A549 (cell line): ENCODE results near the gene COX5B. TPM values are rescaled to one million over a fixed set of nuclear protein-coding genes. Genes with fewer than 3 reads are reported as not detected.

Experiments used
- ATAC-seq, 2 experiments: fragments of 200-7000 bp in 1 of 2; fragments of >200 bp in 1 of 2; cut with Nextera tagmentation in 1 of 2; cut with Tn5 transposase in 1 of 2; 3 replicates each; pipeline versions ENCODE4 v1.8.0 to v1.9.1; 2018 to 2020; ENCODE audit warnings: mild to moderate bottlenecking in 1 of 2, moderate library complexity in 1 of 2
- CTCF ChIA-PET: fragments of 300-600 bp; sonication (Branson Sonifier 250); formaldehyde crosslinking; extraction: SDS; loops from one replicate; lab custom pipeline; 2021; ENCODE audit warnings: antibody characterized with exemption, inconsistent platforms; lab: Yijun Ruan, JAX
- POLR2A ChIA-PET: fragments of 350-600 bp; formaldehyde crosslinking; extraction: SDS; loops from one replicate; lab custom pipeline; 2021; ENCODE audit warnings: antibody characterized with exemption, inconsistent platforms; lab: Yijun Ruan, JAX
- DNase-seq, 2 experiments: peaks; one replicate each; pipeline versions ENCODE4 v3.0.0 to v3.0.0-alpha.2; 2011 to 2016; ENCODE audit warnings: low read depth in 1 of 2, low spot score in 1 of 2
- FAIRE-seq: peaks from 2 replicates; lab custom pipeline; 2011; peaks lifted over from hg19 to GRCh38; lab: Jason Lieb, UNC
- H3K27ac ChIP-seq, 2 experiments: fragments of >200 bp; sonication (Bioruptor Twin); formaldehyde crosslinking; 3 replicates each; pipeline ENCODE4 v1.5.1; 2016 to 2017
- H3K4me1 ChIP-seq: fragments of >200 bp; sonication (Bioruptor Twin); formaldehyde crosslinking; 3 replicates; pipeline ENCODE4 v1.6.1; 2016
- H3K4me2 ChIP-seq: fragments of >200 bp; sonication (Bioruptor Twin); formaldehyde crosslinking; 3 replicates; pipeline ENCODE4 v1.6.1; 2016
- H3K4me3 ChIP-seq: fragments of >200 bp; sonication (Bioruptor Twin); formaldehyde crosslinking; 3 replicates; pipeline ENCODE4 v1.5.1; 2016
- H3K9me3 ChIP-seq: fragments of >200 bp; sonication (Bioruptor Twin); formaldehyde crosslinking; 3 replicates; pipeline ENCODE4 v1.6.1; 2016
- BHLHE40 ChIP-seq: IDR thresholded peaks from 2 replicates; pipeline ENCODE4 v1.6.1; 2012; ENCODE audit warnings: low read depth, low read length, inconsistent platforms
- CBX2 ChIP-seq: fragments of 200-600 bp; sonication (generic); IDR thresholded peaks from 2 replicates; pipeline ENCODE4 v1.6.1; 2016; ENCODE audit warnings: low read depth, mild to moderate bottlenecking, borderline replicate concordance
- CBX8 ChIP-seq: fragments of 200-600 bp; sonication (generic); IDR thresholded peaks from 2 replicates; pipeline ENCODE4 v1.6.1; 2016
- CEBPB ChIP-seq, 2 experiments: fragments of >200 bp in 1 of 2; sonication (Bioruptor Twin) in 1 of 2; formaldehyde crosslinking in 1 of 2; IDR thresholded peaks; 2 replicates each; pipeline ENCODE4 v1.6.1; 2012 to 2016
- CHD4 ChIP-seq: fragments of 200-600 bp; sonication (generic); IDR thresholded peaks from 2 replicates; pipeline ENCODE4 v1.6.1; 2016; ENCODE audit warnings: antibody characterized with exemption, mild to moderate bottlenecking, borderline replicate concordance
- CTCF ChIP-seq: fragments of >200 bp; sonication (Bioruptor Twin); formaldehyde crosslinking; IDR thresholded peaks from 3 replicates; pipeline ENCODE4 v1.5.1; 2016
- EHMT2 ChIP-seq: fragments of 200-600 bp; sonication (generic); IDR thresholded peaks from 2 replicates; pipeline ENCODE4 v1.6.1; 2016; ENCODE audit warnings: antibody characterized with exemption, low read depth, mild to moderate bottlenecking, moderate library complexity
- EP300 ChIP-seq, 2 experiments: fragments of >200 bp; sonication (Bioruptor Twin); formaldehyde crosslinking; IDR thresholded peaks; 2 replicates in 1 of 2; 3 replicates in 1 of 2; pipeline ENCODE4 v1.6.1; 2016 to 2017
- ESRRA ChIP-seq: fragments of 150-350 bp; IDR thresholded peaks from 2 replicates; pipeline ENCODE4 v1.6.1; 2014; ENCODE audit warnings: mild to moderate bottlenecking, low read length, borderline replicate concordance
- FOSL2 ChIP-seq, 2 experiments: fragments of 450-650 bp in 1 of 2; fragments of >200 bp in 1 of 2; sonication (Bioruptor Twin) in 1 of 2; formaldehyde crosslinking; IDR thresholded peaks; 2 replicates each; pipeline versions ENCODE4 v1.5.0 to v1.6.1; 2016 to 2020; ENCODE audit warnings: mild to moderate bottlenecking in 1 of 2, moderate library complexity in 1 of 2
- GATA3 ChIP-seq: IDR thresholded peaks from 2 replicates; pipeline ENCODE4 v1.6.1; 2012; ENCODE audit warnings: borderline replicate concordance
- HES2 ChIP-seq: fragments of >200 bp; sonication (Bioruptor Twin); formaldehyde crosslinking; IDR thresholded peaks from 2 replicates; pipeline ENCODE4 v1.6.1; 2016
- HOXB13 ChIP-seq: fragments of 250-450 bp; sonication (Bioruptor Pico); IDR thresholded peaks from 2 replicates; pipeline ENCODE4 v1.5.0; 2020; ENCODE audit warnings: low read depth, mild to moderate bottlenecking, moderate library complexity
- HOXB5 ChIP-seq: fragments of 250-450 bp; sonication (Bioruptor Pico); IDR thresholded peaks from 2 replicates; pipeline ENCODE4 v1.5.0; 2020; ENCODE audit warnings: mild to moderate bottlenecking, moderate library complexity
- JUNB ChIP-seq: fragments of >200 bp; sonication (Bioruptor Twin); formaldehyde crosslinking; IDR thresholded peaks from 2 replicates; pipeline ENCODE4 v1.6.1; 2016
- KDM1A ChIP-seq: fragments of 200-600 bp; sonication (generic); IDR thresholded peaks from 2 replicates; pipeline ENCODE4 v1.6.1; 2016; ENCODE audit warnings: low read depth, mild to moderate bottlenecking
- MAFK ChIP-seq: fragments of 450-650 bp; IDR thresholded peaks from 2 replicates; pipeline ENCODE4 v1.6.1; 2014; ENCODE audit not compliant: partially characterized antibody
- MAZ ChIP-seq: fragments of 150-350 bp; IDR thresholded peaks from 2 replicates; pipeline ENCODE4 v1.6.1; 2014; ENCODE audit warnings: antibody characterized with exemption, low read depth, low read length, borderline replicate concordance
- NPAS2 ChIP-seq: fragments of 250-450 bp; sonication (Bioruptor Pico); IDR thresholded peaks from 2 replicates; pipeline ENCODE4 v1.8.0; 2022; ENCODE audit warnings: mild to moderate bottlenecking, moderate library complexity, borderline replicate concordance
- PHF8 ChIP-seq: fragments of 200-600 bp; sonication (generic); IDR thresholded peaks from 2 replicates; pipeline ENCODE4 v1.6.1; 2016; ENCODE audit warnings: low read depth, mild to moderate bottlenecking, antibody characterized with exemption, moderate library complexity, borderline replicate concordance
- POLR2A ChIP-seq: IDR thresholded peaks from 2 replicates; pipeline ENCODE4 v1.6.1; 2012; ENCODE audit warnings: mild to moderate bottlenecking, low read length
- POLR2AphosphoS2 ChIP-seq: conservative IDR thresholded peaks from 2 replicates; pipeline ENCODE4 v1.6.1; 2012; ENCODE audit warnings: low read length, improper control_type of control experiment, inconsistent platforms
- SREBF2 ChIP-seq: fragments of 450-650 bp; IDR thresholded peaks from 2 replicates; pipeline ENCODE4 v1.6.1; 2014; ENCODE audit warnings: mild to moderate bottlenecking, moderate library complexity
- ZC3H11A ChIP-seq: fragments of 450-650 bp; IDR thresholded peaks from 2 replicates; pipeline ENCODE4 v1.6.1; 2014; ENCODE audit warnings: antibody characterized with exemption, mild to moderate bottlenecking
- WGBS: methylation state at CpG from one replicate; pipeline ENCODE4 v1.1.6; 2017; ENCODE audit errors: missing lambda C conversion rate; 5-methylcytosine and 5-hydroxymethylcytosine counted together
- polyA plus RNA-seq, 4 experiments: library from polyadenylated mRNA; depleted of rRNA in 3 of 4; stranded (reverse); fragments of >200 nt; fragmentation: RNase III in 1 of 4; extraction: RNeasy Plus Mini Kit Qiagen cat#74134 plus additional on column Dnase treatment in 1 of 4; gene quantifications; 2 replicates in 3 of 4; 3 replicates in 1 of 4; pipeline ENCODE4 v1.2.3, GENCODE V29; 2011 to 2017

Gene COX5B
- polyA plus RNA-seq, 2 of the 4 experiments (the other 2 are of a cell fraction), result 343 to 353 TPM

GRCh38 chr2:97669448-97669847 lies 23.6 kb downstream of the COX5B start, which contains the start of gene C2orf92:
Gene C2orf92, plus strand, starts transcription at chr2:97669713. Its CDS starts 76 bp downstream, at chr2:97669789.
- ChIA-PET POLR2A (no interaction called here), CTCF (interaction anchor here (0.6 to 1.3 kb wide), 5 partner anchors 21 to 79 kb away, joined by 3 to 7 read pairs (median 5); partner anchors contain the start of gene COX5B)
- no peak for DNase-seq
- TF ChIP-seq CBX8, result no peak
- no peak for TF ChIP-seq CHD4
- no peak for TF ChIP-seq CTCF
- TF ChIP-seq KDM1A, result no peak
- TF ChIP-seq MAFK, result no peak
- TF ChIP-seq CBX2, result no peak
- TF ChIP-seq POLR2A, result no peak
- TF ChIP-seq BHLHE40, result no peak
- no peak for TF ChIP-seq EHMT2
- no peak for TF ChIP-seq JUNB
- no peak for TF ChIP-seq PHF8
- TF ChIP-seq HOXB5 (CRISPR knock-in tag), result no peak
- TF ChIP-seq MAZ, result no peak
- no peak for TF ChIP-seq GATA3
- TF ChIP-seq ESRRA, result no peak
- no peak for TF ChIP-seq POLR2AphosphoS2
- no peak for TF ChIP-seq CEBPB (IDR thresholded peaks at IDR 0.05)
- Histone ChIP-seq H3K4me1 (no peaks in the 10 kb centered on the region), H3K4me2 (no peak within 1 kb of the TSS), H3K9me3 (no peaks in the 10 kb centered on the region), H3K4me3 (no peak within 1 kb of the TSS), H3K27ac (no peak within 1 kb of the TSS)
- 79% methylated on average over 6 of the region's 6 CpGs for WGBS
- ATAC-seq, result no peak
- FAIRE-seq, result no peak

- ChIA-PET POLR2A (interaction anchor here (0.6 kb wide), 1 partner anchor 27 kb away, joined by 3 read pairs; no protein-coding TSS in a partner anchor), CTCF (interaction anchor here (1.0 to 1.3 kb wide), 4 partner anchors 25 to 80 kb away, joined by 3 to 7 read pairs (median 5); partner anchors contain the start of gene COX5B)
- no peak for FAIRE-seq
Observed at GRCh38 chr2:97670471-97670870, 24.6 kb downstream of the COX5B start.

More at GRCh38 chr2:97670471-97670870, 24.6 kb downstream of the COX5B start:
- 100% methylated on average over 1 of the region's 1 CpG for WGBS
- TF ChIP-seq HES2 (no peak), EP300 (IDR thresholded peaks at IDR 0.05) (no peak), EHMT2 (no peak), HOXB13 (no peak), CTCF (no peak), SREBF2 (no peak), FOSL2 (IDR thresholded peaks at IDR 0.05) (no peak), FOSL2 (CRISPR knock-in tag; IDR thresholded peaks at IDR 0.05) (no peak), ZC3H11A (no peak), NPAS2 (no peak)
- TF ChIP-seq, all 56 proteins: peak for 0
- no peaks in the 10 kb centered on the region for H3K9me3 ChIP-seq
- DNase-seq (no peak), ATAC-seq (no peak)
- H3K27ac ChIP-seq, result no peak overlapping the region
- no peaks in the 10 kb centered on the region for H3K4me1 ChIP-seq
- H3K4me3 ChIP-seq, result no peak overlapping the region
- H3K4me2 ChIP-seq, result no peak overlapping the region
